Measurements from ENCODE around the gene RARRES1. TPM values are rescaled to one million over a fixed set of nuclear protein-coding genes. Genes with fewer than 3 reads are reported as not detected.

The RARRES1 gene
- total and polyA plus RNA-seq, 7 donors = 0.69 to 28.1 (median 2.9) TPM

- Histone ChIP-seq H3K9me3 (no peaks in the 10 kb centered on the region), H3K36me3 (ENCODE audit: insufficient read depth in 1 of 2, low read depth in 1 of 2) (peaks cover 0 to 60% of the 10 kb centered on the region in 2 donors), H3K27me3 (ENCODE audit: insufficient read depth in 3 of 3, low read length in 2 of 3) (no peaks in the 10 kb centered on the region), H3K4me3 (no peak overlapping the region), H3K4me1 (peaks cover 13% of the 10 kb centered on the region), H3K27ac (peak overlapping the region; percentile 23)
- ATAC-seq (peak in 1 of 4 donors; percentile 34), DNase-seq (no peak)
- 62 to 65% (median 63%) methylated on average over 1 of the region's 1 CpG for WGBS, 3 donors
- TF ChIP-seq CTCF (IDR thresholded peaks at IDR 0.05) = no peak
- intact Hi-C loops (cut with DNase I) = no loop called here
Measured at GRCh38 chr3:158711886-158712285, 20.4 kb downstream of the RARRES1 start.

- H3K4me3 ChIP-seq = no peak overlapping the region
- intact Hi-C loops (cut with DNase I) = no loop called here
- DNase-seq (no peak), ATAC-seq (no peak)
- H3K27ac ChIP-seq = no peak overlapping the region
- WGBS, 3 donors = 84 to 89% (median 85%) methylated on average over 4 of the region's 4 CpGs
- no peak for TF ChIP-seq CTCF (IDR thresholded peaks at IDR 0.05)
- no peaks in the 10 kb centered on the region for H3K9me3 ChIP-seq
- peaks cover 13% of the 10 kb centered on the region for H3K4me1 ChIP-seq
- peaks cover 0 to 57% of the 10 kb centered on the region in 2 donors for H3K36me3 ChIP-seq (ENCODE audit: insufficient read depth in 1 of 2, low read depth in 1 of 2)
- no peaks in the 10 kb centered on the region for H3K27me3 ChIP-seq (ENCODE audit: insufficient read depth in 3 of 3, low read length in 2 of 3)
Measured at GRCh38 chr3:158710601-158711000, 21.7 kb downstream of the RARRES1 start.

- no peak for TF ChIP-seq CTCF (IDR thresholded peaks at IDR 0.05)
- intact Hi-C loops (cut with DNase I) = no loop called here
- Histone ChIP-seq H3K27me3 (ENCODE audit: insufficient read depth in 3 of 3, low read length in 2 of 3) (no peaks in the 10 kb centered on the region), H3K9me3 (no peaks in the 10 kb centered on the region), H3K36me3 (ENCODE audit: insufficient read depth in 1 of 2, low read depth in 1 of 2) (peaks cover 0 to 54% of the 10 kb centered on the region in 2 donors), H3K4me1 (peaks cover 13% of the 10 kb centered on the region), H3K27ac (no peak overlapping the region), H3K4me3 (no peak overlapping the region)
- 54 to 70% (median 55%) methylated on average over 4 of the region's 4 CpGs for WGBS, 3 donors
- DNase-seq (no peak), ATAC-seq (peak; percentile 49 to 71 (median 55))
Measured at GRCh38 chr3:158709666-158710083, 22.6 kb downstream of the RARRES1 start.

GRCh38 chr3:158703566-158703965, 28.7 kb downstream of the RARRES1 start:
- no peak overlapping the region for H3K4me3 ChIP-seq
- H3K4me1 ChIP-seq = no peaks in the 10 kb centered on the region
- no peaks in the 10 kb centered on the region for H3K27me3 ChIP-seq (ENCODE audit: insufficient read depth in 3 of 3, low read length in 2 of 3)
- H3K9me3 ChIP-seq = no peaks in the 10 kb centered on the region
- TF ChIP-seq CTCF (IDR thresholded peaks at IDR 0.05) = no peak
- intact Hi-C loops (cut with DNase I) = no loop called here
- WGBS, 3 donors = 89 to 97% (median 97%) methylated on average over 1 of the region's 1 CpG
- DNase-seq = no peak
- no peak for ATAC-seq
- H3K27ac ChIP-seq = no peak overlapping the region
- H3K36me3 ChIP-seq (ENCODE audit: insufficient read depth in 1 of 2, low read depth in 1 of 2) = peaks cover 0 to 38% of the 10 kb centered on the region in 2 donors

GRCh38 chr3:158702815-158703481, 29.3 kb downstream of the RARRES1 start:
- Histone ChIP-seq H3K9me3 (no peaks in the 10 kb centered on the region), H3K27ac (no peak overlapping the region), H3K4me1 (no peaks in the 10 kb centered on the region), H3K27me3 (ENCODE audit: insufficient read depth in 3 of 3, low read length in 2 of 3) (no peaks in the 10 kb centered on the region), H3K36me3 (ENCODE audit: insufficient read depth in 1 of 2, low read depth in 1 of 2) (peaks cover 0 to 38% of the 10 kb centered on the region in 2 donors), H3K4me3 (no peak overlapping the region)
- 81 to 87% (median 83%) methylated on average over 4 of the region's 4 CpGs for WGBS, 3 donors
- ATAC-seq = no peak
- TF ChIP-seq CTCF (IDR thresholded peaks at IDR 0.05) = no peak
- intact Hi-C loops (cut with DNase I) = no loop called here
- DNase-seq = no peak

Data from psoas muscle (tissue), 8 donors.